Fibroblast of gingiva (primary cell): Measurements from ENCODE around the gene DIPK1B.
A peak's percentile ranks its signal among the peaks of the same experiment; 100 is the strongest.

Experiments used
- DNase-seq: peaks from one replicate; pipeline ENCODE4 v3.0.0-alpha.2; 2011; ENCODE audit warnings: low read depth

DIPK1B gene

GRCh38 chr9:136673088-136673974, 39.0 kb upstream of the DIPK1B start:
- DNase-seq, result no peak

- DNase-seq, result no peak
These were observed 38.2 kb upstream of the DIPK1B start for GRCh38 chr9:136673975-136674785.

DNA sequence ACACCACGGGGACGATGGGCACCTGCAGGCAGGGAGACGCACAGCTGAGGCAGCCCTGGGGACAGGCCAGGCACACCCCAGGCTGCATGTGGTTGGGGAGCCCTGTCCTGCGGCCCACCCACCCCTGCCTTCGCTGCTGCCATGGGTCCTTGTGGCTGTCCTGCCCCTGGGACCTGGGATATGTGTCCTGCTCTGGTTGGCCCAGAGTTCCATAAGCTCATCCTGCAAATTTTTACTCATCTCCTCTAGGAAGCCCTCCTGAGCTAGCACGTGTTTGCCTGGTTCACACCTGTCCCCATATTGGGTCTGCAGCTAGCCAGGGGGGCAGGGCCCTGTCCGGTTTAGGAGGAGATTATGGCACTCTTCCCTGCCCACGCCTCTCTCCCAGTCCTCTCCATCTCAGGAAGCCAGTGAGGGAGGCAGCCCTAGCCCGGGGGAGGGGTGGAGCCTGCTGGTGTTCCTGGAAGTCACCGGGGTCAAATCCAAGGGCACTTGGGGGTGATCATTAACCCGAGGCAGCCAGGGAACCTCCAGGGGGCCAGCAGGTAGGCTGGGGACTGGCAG, 37.5 kb upstream of the DIPK1B start:
- DNase-seq, result no peak

- DNase-seq, result no peak
These were observed 36.7 kb upstream of the DIPK1B start for GRCh38 chr9:136675477-136676296.

DNA sequence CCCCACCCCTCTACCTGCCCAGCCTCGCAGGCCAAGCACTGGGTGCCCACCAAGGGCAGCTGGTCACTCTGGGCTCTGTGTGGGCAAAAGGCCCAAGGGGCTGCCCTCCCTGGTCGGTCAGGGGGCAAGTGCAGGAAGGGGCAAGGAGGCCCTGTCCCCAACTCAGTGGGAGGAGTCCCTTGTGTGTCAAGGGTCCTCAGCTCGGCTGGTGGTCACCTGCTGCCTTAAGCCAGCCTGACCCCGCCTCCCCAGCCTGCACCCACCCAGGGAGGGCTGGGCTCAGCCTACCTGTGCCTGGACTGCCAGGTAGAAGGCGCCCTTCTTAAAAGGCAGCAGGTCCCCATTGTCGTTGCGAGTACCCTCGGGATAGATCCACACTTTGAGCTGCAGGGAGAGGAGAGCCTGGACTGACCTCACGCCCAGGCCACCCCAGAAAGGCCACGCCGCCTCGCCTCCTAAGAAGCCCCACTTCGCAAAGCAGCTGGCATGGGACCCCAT, 36.0 kb upstream of the DIPK1B start:
- no peak for DNase-seq

GRCh38 chr9:136676920-136677686, 35.3 kb upstream of the DIPK1B start:
- DNase-seq, result no peak

DNA sequence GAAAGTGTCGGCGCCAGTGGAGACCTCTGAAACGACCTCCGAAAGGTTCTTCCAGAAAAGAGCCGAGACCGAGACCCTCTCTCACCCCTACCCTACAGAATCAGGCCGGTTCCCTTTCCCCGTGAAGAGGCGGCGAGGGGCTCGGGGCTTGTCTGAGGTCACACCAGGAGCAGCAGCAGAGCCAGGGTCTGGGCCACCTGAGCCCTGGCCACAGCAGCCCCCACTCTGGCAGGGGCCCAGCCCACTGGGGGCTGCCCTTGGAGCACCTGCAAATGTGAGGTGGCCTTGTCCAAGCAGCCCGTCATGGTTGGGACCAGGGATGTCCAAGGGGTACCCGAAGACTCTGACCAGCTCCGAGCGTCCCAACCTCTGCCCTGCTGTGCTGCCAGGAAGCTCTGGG, 34.3 kb upstream of the DIPK1B start:
- DNase-seq, result no peak

DNA sequence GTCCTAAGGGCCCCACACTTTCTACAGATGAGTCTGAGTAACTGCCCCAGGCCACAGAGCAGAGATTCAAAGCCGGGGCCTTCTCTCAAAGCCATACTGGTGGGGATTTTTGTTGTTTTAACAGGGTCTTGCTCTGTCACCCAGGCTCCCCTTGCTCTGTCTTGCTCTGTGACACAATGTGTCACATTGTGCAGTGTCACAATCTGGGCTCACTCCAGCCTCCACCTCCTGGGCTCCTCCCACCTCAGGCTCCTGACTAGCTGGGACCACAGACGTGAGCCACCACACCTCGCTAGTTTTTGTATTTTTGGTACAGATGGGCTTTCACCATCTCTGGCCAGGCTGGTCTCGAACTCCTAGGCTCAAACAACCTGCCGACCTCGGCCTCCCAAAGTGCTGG, 33.7 kb upstream of the DIPK1B start:
- no peak for DNase-seq

DNA sequence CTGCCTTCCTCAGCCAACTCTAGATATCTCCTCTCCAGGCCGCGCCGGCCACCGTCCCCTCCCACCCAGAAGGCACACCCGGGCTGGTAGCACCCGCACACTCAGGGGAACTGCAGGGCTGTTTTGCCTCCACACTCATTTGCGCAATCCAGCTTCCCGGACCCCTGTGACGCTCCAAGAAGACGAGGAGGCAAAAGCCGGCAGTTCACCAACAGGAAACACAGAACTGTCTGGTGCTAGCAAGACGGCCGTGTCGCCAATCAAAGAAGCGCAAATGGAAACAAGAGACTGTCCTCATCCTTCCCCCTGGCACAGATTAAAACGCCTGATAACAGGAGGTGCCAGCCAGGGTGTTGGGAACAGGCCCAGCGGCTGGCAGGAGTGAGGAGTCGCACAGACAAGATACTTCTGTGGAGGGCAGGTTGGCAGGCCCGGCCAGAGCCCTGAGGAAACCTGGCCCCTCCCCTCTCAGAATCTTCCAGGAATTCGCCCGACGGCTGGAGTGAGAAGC, 32.9 kb upstream of the DIPK1B start:
- DNase-seq, result peak; percentile 28

GRCh38 chr9:136681029-136681428, 31.3 kb upstream of the DIPK1B start:
- DNase-seq, result no peak

GRCh38 chr9:136681945-136682699, 30.2 kb upstream of the DIPK1B start:
- no peak for DNase-seq

DNA sequence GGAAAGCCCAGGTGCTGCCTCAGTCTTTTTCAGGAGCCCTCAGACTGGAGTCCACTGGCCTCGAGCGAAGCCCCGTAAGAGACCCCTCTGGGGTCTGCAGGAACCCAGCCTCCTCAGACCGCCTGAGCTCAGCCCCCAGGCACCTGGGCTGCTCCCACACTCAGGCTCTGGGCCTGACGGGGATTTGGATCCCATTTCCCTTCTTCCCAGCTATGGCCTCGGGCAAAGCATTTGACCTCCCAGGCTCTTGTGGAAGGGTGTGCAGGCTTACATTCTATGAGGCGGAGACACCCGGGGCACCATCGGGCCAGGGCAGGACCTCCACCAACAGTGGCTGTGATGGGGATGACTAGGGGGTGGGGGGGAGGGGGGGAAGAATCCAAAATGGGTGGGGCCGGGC, 29.7 kb upstream of the DIPK1B start:
- no peak for DNase-seq

DNA sequence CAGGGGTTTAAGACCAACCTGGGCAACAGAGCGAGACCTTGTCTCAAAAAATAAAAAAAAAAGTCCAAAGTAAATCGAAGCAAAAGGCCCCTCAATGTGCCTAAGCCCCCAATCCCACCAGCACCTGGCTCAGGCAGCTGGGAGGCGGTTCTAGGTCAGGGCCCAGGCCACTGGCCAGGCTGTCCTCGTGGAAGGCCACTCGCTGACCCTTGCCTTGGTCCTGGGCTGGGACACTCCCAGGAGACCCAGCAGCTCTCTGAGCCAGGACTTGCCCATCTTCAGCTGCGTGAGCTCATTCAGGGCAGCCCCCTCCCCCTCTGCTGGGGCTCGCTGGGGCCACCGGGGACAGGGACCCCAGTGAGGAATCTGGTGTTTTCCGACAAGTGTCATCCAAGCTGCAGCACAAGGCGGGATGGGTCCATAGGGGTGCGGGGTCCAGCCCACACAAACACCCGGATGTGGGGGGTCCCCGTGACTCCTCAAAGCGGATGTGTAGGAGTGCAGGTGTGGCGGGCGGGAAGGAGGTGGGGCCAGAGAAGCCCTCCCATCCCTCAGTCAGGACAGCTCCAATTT, 29.1 kb upstream of the DIPK1B start:
- DNase-seq, result no peak

DNA sequence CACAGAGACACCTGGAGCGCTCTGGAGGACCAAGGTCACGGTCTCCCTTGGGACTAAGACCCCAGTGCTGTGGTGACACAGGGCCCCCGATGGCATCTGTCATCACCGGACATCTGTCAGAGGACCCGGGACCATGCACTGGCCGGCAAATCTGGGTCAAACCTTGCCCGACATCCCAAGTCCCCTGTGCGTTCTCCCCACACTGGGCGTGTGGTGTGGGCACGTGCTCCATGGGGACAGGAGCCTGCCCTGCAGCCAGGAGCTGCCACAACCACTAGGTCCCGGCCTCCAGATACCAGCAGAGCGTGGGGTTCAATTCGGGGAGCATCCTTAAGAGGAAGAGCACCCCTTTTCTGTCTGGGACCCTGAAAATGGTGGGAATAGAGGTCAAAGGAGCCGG, 28.6 kb upstream of the DIPK1B start:
- DNase-seq, result no peak

- no peak for DNase-seq
These were observed 28.0 kb upstream of the DIPK1B start for GRCh38 chr9:136684339-136684738.

DNA sequence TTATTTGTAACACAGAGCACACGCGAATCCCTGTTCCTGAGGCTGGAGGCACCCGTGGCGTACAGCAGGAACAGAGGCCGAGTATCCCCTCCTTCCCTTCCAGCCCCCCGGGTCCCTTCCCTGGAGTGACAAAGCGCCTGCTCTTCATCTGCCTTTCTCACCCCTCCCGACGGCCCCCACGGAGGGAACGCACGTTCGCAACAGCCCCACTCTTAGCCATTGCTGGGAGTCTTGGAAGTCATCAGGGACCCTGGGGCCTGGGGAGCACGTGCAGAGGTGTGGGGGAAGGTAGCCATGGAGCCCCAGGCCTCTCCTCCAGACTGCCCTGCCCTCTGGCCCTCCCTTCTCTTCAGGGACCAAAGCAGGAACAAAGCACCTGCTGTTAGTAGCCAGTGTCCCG, 27.6 kb upstream of the DIPK1B start:
- DNase-seq, result no peak

DNA sequence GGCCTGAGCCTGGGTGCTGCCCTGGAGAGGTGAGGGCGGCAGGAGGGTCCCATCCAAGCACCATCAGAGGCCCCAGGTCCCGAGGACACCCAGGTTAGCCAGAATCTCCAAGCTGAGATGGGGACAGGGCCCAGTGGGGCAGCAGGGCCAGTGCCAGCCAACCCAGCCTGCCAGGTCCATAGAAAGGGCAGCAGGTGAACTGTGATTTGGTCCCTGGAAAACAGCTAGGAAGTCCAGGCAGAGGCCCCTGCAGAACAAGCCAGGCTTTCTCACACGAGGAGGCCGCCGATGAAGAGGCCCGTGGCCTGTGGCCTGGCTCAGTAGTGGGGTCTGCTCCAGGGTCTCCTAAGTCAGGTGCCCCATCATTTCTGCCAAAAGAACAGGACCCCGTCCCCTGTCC, 27.2 kb upstream of the DIPK1B start:
- no peak for DNase-seq

DNA sequence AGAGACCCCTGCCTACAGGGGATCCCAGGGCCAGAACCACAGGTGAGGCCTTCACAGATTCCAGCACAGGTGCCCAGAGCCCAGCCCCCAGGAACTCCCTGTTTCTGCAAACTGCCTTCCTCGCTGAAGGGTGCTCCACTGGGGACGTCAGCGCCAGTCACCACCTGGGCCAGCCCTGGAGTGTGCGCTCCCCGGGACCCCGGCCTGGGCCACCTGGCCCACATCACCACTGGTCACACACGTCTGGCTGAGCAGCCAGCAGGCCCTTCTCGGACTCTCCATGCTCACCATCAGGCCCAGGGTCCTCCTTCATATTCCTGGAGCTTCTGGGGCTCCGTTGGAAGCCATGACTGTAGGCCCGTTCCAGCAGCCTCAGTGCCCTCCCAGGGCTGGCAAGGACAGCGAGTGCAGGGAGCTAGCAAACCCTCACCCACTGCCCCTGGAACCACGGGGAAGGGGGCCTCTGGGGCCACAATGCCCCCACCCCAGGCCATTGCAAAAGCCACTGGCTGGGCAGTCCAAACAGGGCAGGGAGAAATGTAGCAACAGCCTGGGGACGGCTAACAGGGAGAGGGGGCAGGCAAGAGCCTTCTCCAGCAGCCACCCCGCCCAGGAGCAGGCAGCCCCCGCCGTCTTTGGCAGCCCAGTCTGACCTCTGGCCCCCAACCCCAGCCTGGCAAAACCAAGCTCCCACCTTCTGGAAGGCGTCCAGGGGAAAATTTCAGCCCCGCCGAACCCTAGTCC, 26.4 kb upstream of the DIPK1B start:
- DNase-seq, result peak; percentile 38

DNA sequence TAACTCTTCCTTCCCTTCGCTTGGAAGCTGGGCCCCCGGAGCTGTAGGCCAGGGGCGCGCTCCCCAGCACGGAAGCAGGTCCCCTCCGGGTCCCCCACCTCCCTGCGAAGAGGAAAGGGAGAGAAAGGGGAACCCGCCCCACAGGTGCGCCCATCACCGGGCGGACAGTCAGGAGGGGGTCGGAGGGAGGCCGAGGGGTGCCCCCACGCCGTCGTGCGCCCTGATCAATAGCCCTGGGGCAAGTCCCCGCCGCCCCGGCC, 25.9 kb upstream of the DIPK1B start:
- DNase-seq, result no peak
